HG02852 (cell line): ENCODE data around the gene MBOAT1.
"Not testable (repeated sequence)": the region's sequence is repeated elsewhere in the genome, so short reads cannot be mapped to it uniquely, and the experiment has no call there.

Experiments
- ATAC-seq: cut with Tn5 transposase; IDR thresholded peaks from one replicate; pipeline ENCODE4 v1.9.1; 2021; ENCODE audit warnings: mild to moderate bottlenecking, moderate library complexity; ENCODE audit not compliant: unreplicated experiment

The MBOAT1 gene

GRCh38 chr6:20203561-20204511 lies 8.4 kb downstream of the MBOAT1 start:
- ATAC-seq: no peak

DNA sequence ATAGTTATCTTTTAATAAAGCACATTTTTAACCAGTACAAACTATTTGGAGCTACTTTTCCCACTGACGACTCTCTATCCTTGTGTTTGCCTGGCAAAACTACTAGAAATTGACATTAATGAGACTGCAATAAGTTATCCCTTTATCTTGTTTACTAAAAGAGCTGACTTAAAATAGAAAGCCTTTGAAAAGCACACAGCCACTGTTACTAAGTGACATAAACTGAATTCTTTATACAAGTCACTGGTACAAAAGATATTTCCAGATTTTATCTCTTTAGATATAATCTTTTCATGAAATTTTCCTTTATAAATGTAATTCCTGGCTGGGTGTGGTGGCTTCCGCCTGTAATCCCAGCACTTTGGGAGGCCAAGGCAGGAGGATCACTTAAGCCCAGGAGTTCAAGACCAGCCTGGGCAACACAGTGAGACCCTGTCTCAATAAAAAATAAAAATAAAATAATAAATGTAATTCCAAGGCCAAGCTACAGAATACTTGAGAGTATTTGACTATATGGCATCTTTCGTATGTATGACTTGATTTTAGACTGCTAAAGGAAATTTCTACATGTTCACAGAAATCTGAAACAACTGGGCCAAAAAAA lies 9.5 kb downstream of the MBOAT1 start:
- ATAC-seq: no peak

DNA sequence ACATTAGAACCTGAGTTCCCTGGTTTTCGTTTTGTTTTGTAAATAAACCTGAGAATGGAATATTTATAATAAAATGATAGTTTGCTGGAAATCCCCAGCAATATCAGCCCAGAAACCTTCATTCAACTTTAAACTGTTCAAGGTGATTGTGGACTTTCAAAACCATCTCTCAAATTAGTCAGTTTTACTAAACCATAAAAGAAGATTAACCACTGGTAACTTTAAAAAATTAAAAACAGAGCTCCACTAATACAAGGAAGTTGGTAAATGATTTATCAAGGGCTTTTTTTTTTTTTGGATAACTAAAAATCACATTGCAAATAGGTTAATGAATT lies 10.0 kb downstream of the MBOAT1 start:
- ATAC-seq: no peak

DNA sequence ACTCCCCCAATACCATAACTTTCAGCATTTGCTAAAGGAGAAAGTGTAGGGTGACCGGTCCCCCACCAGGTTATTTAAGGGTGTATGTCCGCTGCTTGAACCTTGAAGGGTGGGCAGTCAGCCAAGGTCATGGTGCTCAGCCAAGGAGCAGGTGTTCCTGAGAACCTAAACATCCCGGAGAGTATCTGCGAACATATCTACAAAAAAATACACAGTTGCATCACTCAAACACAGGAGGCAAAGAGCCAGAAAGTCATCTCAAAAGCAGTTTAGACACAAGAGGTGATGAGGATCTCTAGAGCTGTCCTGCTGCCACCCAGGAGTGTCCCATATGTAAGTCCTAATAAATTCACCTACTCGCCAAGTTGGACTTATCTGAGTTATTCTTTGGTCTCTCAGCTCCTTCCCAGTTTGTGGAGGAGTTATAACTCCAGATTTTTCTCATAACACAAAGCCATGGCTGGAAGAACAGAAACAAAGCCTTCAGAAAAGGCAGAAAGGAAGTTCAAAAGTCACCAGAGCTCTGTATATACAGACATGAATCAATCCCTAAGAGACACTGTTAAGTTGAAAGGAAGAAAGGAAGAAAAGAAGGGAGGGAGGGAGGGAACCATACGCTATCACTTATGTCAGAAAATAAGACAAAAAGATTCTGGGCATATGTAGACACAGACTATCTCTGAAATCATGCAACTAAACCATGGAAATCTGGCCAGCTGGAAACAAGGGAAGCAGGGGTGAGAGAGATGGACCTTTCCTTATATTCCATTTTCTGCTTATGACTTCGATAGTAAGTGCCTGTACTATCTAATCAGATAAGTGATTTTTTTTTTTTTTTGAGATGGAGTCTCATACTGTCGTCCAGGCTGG lies 11.3 kb downstream of the MBOAT1 start:
- no peak for ATAC-seq

DNA sequence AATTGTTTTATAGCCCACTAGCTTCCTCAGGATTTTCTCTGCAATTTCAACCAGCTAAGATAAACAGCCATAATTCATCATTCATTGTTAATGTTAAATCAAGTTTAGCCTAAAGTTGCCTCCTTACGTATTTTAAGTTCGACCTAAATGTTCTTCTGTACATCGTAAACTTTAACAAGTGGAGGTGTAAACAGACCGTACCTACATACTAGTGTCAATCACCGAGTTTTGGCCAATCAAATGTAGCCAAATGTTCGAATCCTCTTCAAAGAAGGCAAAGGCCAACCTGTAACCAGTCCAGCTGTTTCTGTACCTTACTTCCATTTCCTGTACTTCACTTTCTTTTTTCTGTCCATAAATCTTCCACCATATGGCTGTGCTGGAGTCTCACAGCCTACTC lies 13.5 kb downstream of the MBOAT1 start:
- no peak for ATAC-seq

DNA sequence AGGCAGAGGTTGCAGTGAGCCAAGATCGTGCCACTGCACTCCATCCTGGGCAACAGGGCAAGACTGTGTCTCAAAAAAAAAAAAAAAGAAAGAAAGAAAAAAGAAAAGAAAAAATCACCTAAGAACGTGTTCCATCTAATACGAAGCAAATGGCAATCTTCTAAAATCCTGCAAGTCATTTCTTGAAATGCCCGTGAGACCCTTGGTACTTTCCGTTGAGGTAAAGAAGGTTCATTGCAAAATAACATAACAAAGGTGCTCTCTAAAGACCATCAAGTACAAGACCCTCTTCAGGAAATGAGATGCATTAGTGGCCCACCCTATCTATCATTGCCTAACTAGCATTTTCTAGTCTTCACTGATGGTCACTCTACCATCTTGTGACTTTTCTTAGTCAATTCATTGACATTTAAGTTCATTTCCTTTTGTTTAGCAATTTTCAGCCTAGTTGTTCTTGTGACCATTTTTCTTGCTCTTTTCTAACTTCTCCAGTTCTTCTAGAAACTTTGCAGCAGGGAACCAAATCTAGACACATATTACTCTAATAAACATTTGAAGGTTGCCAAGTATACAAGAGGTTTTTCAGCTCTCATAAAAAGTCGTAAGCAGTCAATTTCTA lies 14.0 kb downstream of the MBOAT1 start:
- no peak for ATAC-seq

- ATAC-seq: no peak
These were observed 15.0 kb downstream of the MBOAT1 start for GRCh38 chr6:20197251-20197650.

- no peak for ATAC-seq
These were observed 19.6 kb downstream of the MBOAT1 start for GRCh38 chr6:20192625-20193024.

DNA sequence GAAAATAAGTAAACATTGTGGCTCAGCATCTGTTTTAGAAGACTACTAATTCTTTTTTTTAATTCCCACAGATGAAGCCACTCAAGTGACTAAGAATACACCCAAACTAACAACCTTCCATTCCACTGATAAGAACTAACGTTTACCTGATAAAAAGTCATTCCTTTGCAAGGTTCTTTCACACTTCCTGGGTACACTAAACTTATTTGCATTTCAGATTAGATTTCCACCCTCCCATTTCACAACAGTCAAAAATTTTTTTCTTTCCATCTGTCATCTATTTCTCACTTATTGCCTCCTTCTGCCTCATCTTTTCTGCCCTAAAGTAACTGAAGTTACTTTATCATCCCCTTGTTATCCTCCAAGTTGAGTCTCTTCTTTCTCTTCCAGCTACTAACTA lies 20.3 kb downstream of the MBOAT1 start:
- ATAC-seq: no peak

GRCh38 chr6:20188630-20189075 lies 23.6 kb downstream of the MBOAT1 start:
- no peak for ATAC-seq

GRCh38 chr6:20186981-20187380 lies 25.3 kb downstream of the MBOAT1 start:
- ATAC-seq: no peak

DNA sequence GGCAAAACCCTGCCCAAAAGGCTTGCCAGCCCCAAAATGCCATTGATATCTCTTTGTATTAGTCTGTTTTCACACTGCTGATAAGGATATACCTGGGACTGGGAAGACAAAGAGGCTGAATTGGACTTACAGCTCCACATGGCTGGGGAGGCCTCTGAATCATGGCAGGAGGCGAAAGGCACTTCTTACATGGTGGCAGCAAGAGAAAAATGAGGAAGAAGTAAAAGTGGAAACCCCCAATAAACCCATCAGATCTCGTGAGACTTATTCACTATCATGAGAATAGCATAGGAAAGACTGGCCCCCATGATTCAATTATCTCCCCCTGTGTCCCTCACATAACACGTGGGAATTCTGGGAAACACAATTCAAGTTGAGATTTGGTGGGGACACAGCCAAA lies 28.6 kb downstream of the MBOAT1 start:
- ATAC-seq: no peak

DNA sequence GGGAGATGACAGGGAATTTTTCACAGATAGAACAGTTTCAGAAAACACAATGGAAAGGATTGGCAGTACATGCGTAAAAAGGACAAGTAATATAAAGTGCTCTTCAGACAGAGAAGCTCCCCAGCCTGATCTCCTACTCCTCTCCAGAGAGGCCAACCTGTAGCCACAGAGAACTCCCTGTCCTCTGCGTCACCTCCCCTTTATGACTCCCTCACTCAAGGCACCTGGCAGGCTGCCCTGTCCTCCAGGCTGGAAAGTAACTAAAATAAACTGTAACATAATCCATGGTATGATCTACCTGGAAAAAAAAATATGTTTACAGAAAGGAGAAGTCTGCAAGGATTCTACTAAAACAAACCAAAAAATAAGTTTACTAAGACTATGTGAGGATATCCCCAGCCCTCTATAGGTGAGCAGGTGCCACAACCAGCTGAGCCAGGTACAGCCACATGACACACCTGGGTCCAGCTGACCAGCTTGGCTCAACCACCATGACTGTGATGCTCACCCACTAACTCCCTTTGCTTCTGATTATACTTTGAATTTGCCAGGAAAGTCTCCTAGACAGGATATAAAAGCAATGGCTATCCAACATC lies 29.2 kb downstream of the MBOAT1 start:
- no peak for ATAC-seq

DNA sequence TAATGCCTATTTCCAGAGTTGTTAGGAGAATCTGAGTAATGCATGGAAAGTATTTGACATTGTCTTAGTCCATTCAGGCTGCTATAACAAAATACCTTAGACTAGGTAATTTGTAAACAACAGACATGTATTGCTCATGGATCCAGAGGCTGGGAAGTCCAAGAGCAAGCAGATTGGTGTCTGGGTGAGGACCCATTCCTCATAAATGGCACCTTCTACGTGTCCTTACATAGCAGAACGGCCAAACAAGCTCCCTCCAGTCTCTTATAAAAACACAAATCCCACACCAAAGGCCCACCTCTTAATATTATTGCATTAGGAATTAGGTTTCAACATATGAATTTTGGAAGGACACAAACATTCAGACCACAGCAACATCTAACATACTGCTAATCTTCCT lies 30.2 kb downstream of the MBOAT1 start:
- ATAC-seq: no peak

GRCh38 chr6:20180935-20181334 lies 31.3 kb downstream of the MBOAT1 start:
- no peak for ATAC-seq

- not testable (repeated sequence) for ATAC-seq
These were observed 32.8 kb downstream of the MBOAT1 start for GRCh38 chr6:20179287-20180045.

DNA sequence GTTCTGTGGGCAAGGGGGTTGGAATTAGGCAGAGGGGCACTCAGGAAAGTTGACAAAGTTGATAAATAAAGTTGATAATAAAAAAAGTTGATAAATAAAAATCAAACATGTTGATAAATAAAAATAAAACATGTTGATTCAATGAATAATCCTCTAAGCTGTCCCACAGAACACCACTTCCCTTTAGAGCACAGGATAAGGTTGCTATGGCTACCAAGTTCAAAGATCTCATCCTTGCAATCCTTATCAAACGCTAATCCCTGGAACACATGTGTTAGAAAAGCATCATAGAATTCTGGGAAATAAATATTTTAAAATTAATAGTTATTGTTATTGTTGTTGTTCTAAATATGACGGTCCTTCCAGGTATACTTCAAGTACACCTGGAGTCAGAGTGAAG lies 33.9 kb downstream of the MBOAT1 start:
- ATAC-seq: no peak

DNA sequence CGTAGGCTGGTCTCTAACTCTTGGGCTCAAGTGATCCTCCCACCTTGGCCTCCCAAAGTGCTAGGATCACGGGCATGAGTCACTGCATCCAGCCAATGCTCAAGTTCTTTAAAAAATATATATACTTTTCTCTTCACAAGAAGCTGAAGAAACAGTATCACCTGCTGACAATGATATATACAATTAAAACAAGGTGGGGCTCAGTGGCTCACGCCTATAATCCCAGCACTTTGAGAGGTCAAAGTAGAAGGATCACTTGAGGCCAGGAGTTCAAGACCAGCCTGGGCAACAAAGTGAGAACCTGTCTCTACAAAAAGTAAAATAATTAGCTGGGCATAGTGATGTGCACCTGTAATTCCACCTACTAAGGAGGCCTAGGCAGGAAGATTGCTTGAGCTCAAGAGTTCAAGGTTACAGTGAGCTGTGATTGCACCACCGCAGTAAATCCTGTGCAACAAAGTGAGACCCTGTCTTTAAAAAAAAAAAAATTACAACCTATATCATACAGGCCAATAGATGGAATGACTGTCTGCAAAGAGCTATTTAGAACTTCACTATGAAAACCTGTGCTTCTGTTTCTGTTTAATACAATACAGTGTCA lies 36.4 kb downstream of the MBOAT1 start:
- ATAC-seq: no peak
